GM23338 (cell line): ENCODE results near the gene PARD6A. TPM values are rescaled to one million over a fixed set of nuclear protein-coding genes. Genes with fewer than 3 reads are reported as not detected.

Source experiments
- ATAC-seq: fragments of 200-7000 bp; cut with Tn5 transposase; 3 replicates; pipeline ENCODE4 v1.9.1; 2020
- DNase-seq: peaks from one replicate; pipeline ENCODE4 v3.0.0-alpha.2; 2015; ENCODE audit warnings: low spot score
- H2AFZ ChIP-seq: fragments of 200-600 bp; sonication (generic); 2 replicates; pipeline ENCODE4 v1.8.0; 2016; ENCODE audit warnings: antibody characterized with exemption, mild to moderate bottlenecking, moderate library complexity
- H3F3A ChIP-seq: fragments of 200-600 bp; sonication (generic); replicated peaks from 2 replicates; pipeline ENCODE4 v1.8.0; 2017; ENCODE audit warnings: antibody characterized with exemption, mixed run types, low read depth
- H3K27ac ChIP-seq: fragments of 200-600 bp; sonication (generic); 2 replicates; pipeline ENCODE4 v1.6.1; 2016; ENCODE audit warnings: low read depth
- H3K27me3 ChIP-seq: fragments of 200-600 bp; sonication (generic); 2 replicates; pipeline ENCODE4 v1.8.0; 2016; ENCODE audit warnings: mild to moderate bottlenecking, mixed run types, moderate library complexity; ENCODE audit not compliant: insufficient read depth
- H3K36me3 ChIP-seq: fragments of 200-600 bp; sonication (generic); 2 replicates; pipeline ENCODE4 v1.8.0; 2016; ENCODE audit warnings: mild to moderate bottlenecking; ENCODE audit not compliant: insufficient read depth
- H3K4me1 ChIP-seq: fragments of 200-600 bp; sonication (generic); 2 replicates; pipeline ENCODE4 v1.8.0; 2016; ENCODE audit warnings: mild to moderate bottlenecking, moderate library complexity; ENCODE audit not compliant: insufficient read depth
- H3K4me2 ChIP-seq: fragments of 200-600 bp; sonication (generic); 2 replicates; pipeline ENCODE4 v1.7.1; 2017; ENCODE audit warnings: mixed run types
- H3K4me3 ChIP-seq: fragments of 200-600 bp; sonication (generic); 2 replicates; pipeline ENCODE4 v1.6.1; 2016; ENCODE audit warnings: mixed run types
- H3K79me2 ChIP-seq: fragments of 200-600 bp; sonication (generic); replicated peaks from 2 replicates; pipeline ENCODE4 v1.8.0; 2017; ENCODE audit warnings: mild to moderate bottlenecking; ENCODE audit not compliant: insufficient read depth
- H3K9me2 ChIP-seq: fragments of 200-600 bp; sonication (generic); 2 replicates; pipeline ENCODE4 v1.8.0; 2017; ENCODE audit not compliant: insufficient read depth
- H4K20me1 ChIP-seq: fragments of 200-600 bp; sonication (generic); replicated peaks from 2 replicates; pipeline ENCODE4 v1.8.0; 2017; ENCODE audit warnings: mild to moderate bottlenecking; ENCODE audit not compliant: insufficient read depth
- H3K27ac Mint-ChIP-seq: 2 replicates; pipeline ENCODE4 v1.8.0; 2020; ENCODE audit warnings: inconsistent platforms, mild to moderate bottlenecking, moderate library complexity, mixed read lengths
- H3K27me3 Mint-ChIP-seq: 3 replicates; pipeline ENCODE4 v1.8.0; 2022; ENCODE audit warnings: low read depth, mild to moderate bottlenecking, moderate library complexity, mixed read lengths, inconsistent platforms; ENCODE audit not compliant: insufficient read depth, poor library complexity
- H3K36me3 Mint-ChIP-seq: 3 replicates; pipeline ENCODE4 v1.8.0; 2021; ENCODE audit warnings: low read depth, mild to moderate bottlenecking, inconsistent platforms, moderate library complexity, mixed read lengths
- H3K4me1 Mint-ChIP-seq: 3 replicates; pipeline ENCODE4 v1.8.0; 2020; ENCODE audit warnings: mild to moderate bottlenecking, inconsistent platforms, mixed read lengths
- H3K4me3 Mint-ChIP-seq: 3 replicates; pipeline ENCODE4 v1.8.0; 2021; ENCODE audit warnings: moderate library complexity, mild to moderate bottlenecking, inconsistent platforms, mixed read lengths
- H3K9me3 Mint-ChIP-seq: 3 replicates; pipeline ENCODE4 v1.8.0; 2020; ENCODE audit warnings: moderate library complexity, mild to moderate bottlenecking, inconsistent platforms, mixed read lengths
- CREB1 ChIP-seq: fragments of 250-450 bp; sonication (Bioruptor Pico); IDR thresholded peaks from 2 replicates; pipeline ENCODE4 v1.5.0; 2020; ENCODE audit warnings: low read depth, mild to moderate bottlenecking, moderate library complexity
- CTCF ChIP-seq, 2 experiments: fragments of 200-600 bp in 1 of 2; sonication (generic) in 1 of 2; conservative IDR thresholded peaks; 2 replicates each; pipeline versions ENCODE4 v1.5.1 to v1.6.1; 2016 to 2017; ENCODE audit warnings: antibody characterized with exemption in 2 of 2, low read depth in 2 of 2, mild to moderate bottlenecking in 2 of 2, moderate library complexity in 1 of 2
- ETS1 ChIP-seq: IDR thresholded peaks from 2 replicates; pipeline ENCODE4 v1.6.1; 2016; ENCODE audit warnings: antibody characterized with exemption
- EZH2phosphoT487 ChIP-seq: fragments of 200-600 bp; sonication (generic); IDR thresholded peaks from one replicate; pipeline ENCODE4 v1.8.1; 2018; ENCODE audit warnings: antibody characterized with exemption; ENCODE audit not compliant: unreplicated experiment
- JUNB ChIP-seq: IDR thresholded peaks from one replicate; pipeline ENCODE4 v1.6.1; 2016; ENCODE audit warnings: antibody characterized with exemption; ENCODE audit not compliant: unreplicated experiment
- NANOG ChIP-seq: IDR thresholded peaks from 2 replicates; pipeline ENCODE4 v1.6.1; 2016; ENCODE audit warnings: antibody characterized with exemption, borderline replicate concordance
- POLR2AphosphoS5 ChIP-seq: IDR thresholded peaks from 2 replicates; pipeline ENCODE4 v1.6.1; 2016; ENCODE audit warnings: antibody characterized with exemption, low read depth
- STAT1 ChIP-seq: IDR thresholded peaks from one replicate; pipeline ENCODE4 v1.6.1; 2016; ENCODE audit warnings: antibody characterized with exemption; ENCODE audit not compliant: unreplicated experiment
- ZNF114 ChIP-seq: fragments of 250-450 bp; sonication (Bioruptor Pico); IDR thresholded peaks from 2 replicates; pipeline ENCODE4 v1.5.0; 2020; ENCODE audit warnings: mild to moderate bottlenecking, moderate library complexity
- ZNF331 ChIP-seq: fragments of 250-450 bp; sonication (Bioruptor Pico); IDR thresholded peaks from 2 replicates; pipeline ENCODE4 v1.5.0; 2020; ENCODE audit warnings: low read depth, mild to moderate bottlenecking, moderate library complexity
- ZNF462 ChIP-seq: fragments of 250-450 bp; sonication (Bioruptor Pico); IDR thresholded peaks from 2 replicates; pipeline ENCODE4 v1.5.0; 2020; ENCODE audit warnings: mild to moderate bottlenecking, moderate library complexity
- polyA plus RNA-seq: library from polyadenylated mRNA; unstranded; fragments of >200 nt; fragmentation: Nextera tagmentation; extraction: Ambion mirVana; gene quantifications from 2 replicates; pipeline ENCODE4 v1.2.1, GENCODE V29; 2016
- total RNA-seq: library from RNA; depleted of rRNA; stranded (reverse); fragments of >200 nt; shearing (Covaris generic); gene quantifications from 2 replicates; pipeline ENCODE4 v1.2.3, GENCODE V29; 2014
- TF ChIP-seq, protein P1 (sequence below): IDR thresholded peaks from one replicate; pipeline ENCODE4 v1.6.1; 2018; ENCODE audit warnings: antibody characterized with exemption; ENCODE audit not compliant: unreplicated experiment

Gene PARD6A
- total and polyA plus RNA-seq, 2 experiments from 2014 or later, result 11.1 to 15.7 TPM

DNA sequence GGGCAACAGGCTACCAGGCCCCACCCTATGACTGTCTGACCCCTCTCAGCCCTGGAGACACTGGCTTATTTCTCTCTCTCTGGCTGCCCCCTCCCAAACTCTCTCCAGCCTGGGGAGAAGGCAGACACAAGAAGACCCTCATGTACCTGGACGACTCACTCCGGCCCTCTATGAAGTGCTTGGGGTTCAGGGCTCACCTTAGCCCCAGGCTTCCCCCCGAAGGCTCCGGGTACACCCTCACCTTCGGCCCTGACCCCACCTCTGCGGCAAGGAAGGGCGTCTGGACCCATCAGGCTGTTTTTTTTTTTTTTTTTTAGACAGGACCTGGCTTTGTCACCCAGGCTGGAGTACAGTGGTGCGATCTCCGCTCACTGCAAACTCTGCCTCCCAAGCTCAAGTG is 16.7 kb upstream of the PARD6A start (continued):
- TF ChIP-seq ZNF462, result no peak
- TF ChIP-seq ZNF331 (CRISPR knock-in tag), result no peak

DNA sequence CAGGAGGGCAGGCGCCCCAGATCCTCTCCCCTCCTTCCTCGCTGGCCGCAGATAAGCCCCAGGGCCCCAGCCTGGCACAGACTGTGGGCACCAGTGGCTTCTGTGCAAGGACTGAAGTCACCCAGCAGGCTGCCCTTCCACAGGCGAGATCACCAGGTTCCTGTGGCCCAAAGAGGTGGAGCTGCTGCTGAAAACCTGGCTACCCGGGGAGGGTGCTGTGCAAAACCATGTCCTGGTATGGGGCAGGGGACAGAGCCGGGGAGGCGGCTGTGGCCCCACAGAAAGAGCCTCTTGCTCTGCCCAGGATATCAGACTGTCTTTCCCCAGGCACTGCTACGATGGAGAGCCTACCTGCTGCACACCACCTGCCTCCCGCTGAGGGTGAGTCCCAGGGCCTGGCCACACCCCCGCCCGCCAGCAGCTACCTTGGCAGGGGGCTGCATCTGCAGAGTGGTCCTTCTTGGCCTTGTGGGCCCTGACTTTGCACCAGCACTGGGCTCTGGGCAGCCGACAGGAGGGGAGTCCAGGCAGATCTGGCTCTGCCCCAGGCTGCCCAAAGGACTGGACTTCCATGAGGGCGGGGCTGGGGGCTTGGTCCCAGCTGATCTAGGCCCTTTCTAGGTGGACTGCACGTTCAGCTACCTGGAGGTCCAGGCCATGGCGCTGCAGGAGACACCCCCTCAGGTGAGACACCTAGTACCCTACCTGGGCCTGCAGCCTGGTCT is 15.2 kb upstream of the PARD6A start:
- no peaks in the 10 kb centered on the region; the same call in 1 of the 2 replicates for H3K4me1 ChIP-seq
- no peak for ATAC-seq
- H3K27ac ChIP-seq, result no peak overlapping the region
- Mint-ChIP-seq H3K27ac (no peak overlapping the region), H3K27me3 (peaks cover 61% of the 10 kb centered on the region), H3K4me1 (peaks cover 11% of the 10 kb centered on the region), H3K9me3 (no peaks in the 10 kb centered on the region), H3K4me3 (peak overlapping the region; percentile 63), H3K36me3 (no peaks in the 10 kb centered on the region; the same call in 2 of the 3 replicates)
- H3K27me3 ChIP-seq, result peaks cover 58% of the 10 kb centered on the region
- peaks cover 7% of the 10 kb centered on the region; the same call in 1 of the 2 replicates for H3F3A ChIP-seq
- no peaks in the 10 kb centered on the region for H3K79me2 ChIP-seq
- DNase-seq, result no peak
- H2AFZ ChIP-seq, result peak overlapping the region; percentile 90
- peak overlapping the region; percentile 58 for H3K4me3 ChIP-seq
- no peaks in the 10 kb centered on the region; the same call in 1 of the 2 replicates for H4K20me1 ChIP-seq
- peak overlapping the region; percentile 86 for H3K4me2 ChIP-seq
- no peaks in the 10 kb centered on the region for H3K36me3 ChIP-seq
- H3K9me2 ChIP-seq, result no peaks in the 10 kb centered on the region
- no peak for TF ChIP-seq CTCF (conservative IDR thresholded peaks at IDR 0.05; ENCODE audit: low read depth in 2 of 2)
- no peak for TF ChIP-seq CREB1 (CRISPR knock-in tag)
- TF ChIP-seq ZNF331 (CRISPR knock-in tag), result no peak
- TF ChIP-seq POLR2AphosphoS5, result no peak
- TF ChIP-seq ZNF114 (CRISPR knock-in tag), result no peak
- no peak for TF ChIP-seq ETS1
- TF ChIP-seq STAT1, result no peak
- no peak for TF ChIP-seq EZH2phosphoT487
- TF ChIP-seq JUNB, result no peak
- TF ChIP-seq, protein P1, sequence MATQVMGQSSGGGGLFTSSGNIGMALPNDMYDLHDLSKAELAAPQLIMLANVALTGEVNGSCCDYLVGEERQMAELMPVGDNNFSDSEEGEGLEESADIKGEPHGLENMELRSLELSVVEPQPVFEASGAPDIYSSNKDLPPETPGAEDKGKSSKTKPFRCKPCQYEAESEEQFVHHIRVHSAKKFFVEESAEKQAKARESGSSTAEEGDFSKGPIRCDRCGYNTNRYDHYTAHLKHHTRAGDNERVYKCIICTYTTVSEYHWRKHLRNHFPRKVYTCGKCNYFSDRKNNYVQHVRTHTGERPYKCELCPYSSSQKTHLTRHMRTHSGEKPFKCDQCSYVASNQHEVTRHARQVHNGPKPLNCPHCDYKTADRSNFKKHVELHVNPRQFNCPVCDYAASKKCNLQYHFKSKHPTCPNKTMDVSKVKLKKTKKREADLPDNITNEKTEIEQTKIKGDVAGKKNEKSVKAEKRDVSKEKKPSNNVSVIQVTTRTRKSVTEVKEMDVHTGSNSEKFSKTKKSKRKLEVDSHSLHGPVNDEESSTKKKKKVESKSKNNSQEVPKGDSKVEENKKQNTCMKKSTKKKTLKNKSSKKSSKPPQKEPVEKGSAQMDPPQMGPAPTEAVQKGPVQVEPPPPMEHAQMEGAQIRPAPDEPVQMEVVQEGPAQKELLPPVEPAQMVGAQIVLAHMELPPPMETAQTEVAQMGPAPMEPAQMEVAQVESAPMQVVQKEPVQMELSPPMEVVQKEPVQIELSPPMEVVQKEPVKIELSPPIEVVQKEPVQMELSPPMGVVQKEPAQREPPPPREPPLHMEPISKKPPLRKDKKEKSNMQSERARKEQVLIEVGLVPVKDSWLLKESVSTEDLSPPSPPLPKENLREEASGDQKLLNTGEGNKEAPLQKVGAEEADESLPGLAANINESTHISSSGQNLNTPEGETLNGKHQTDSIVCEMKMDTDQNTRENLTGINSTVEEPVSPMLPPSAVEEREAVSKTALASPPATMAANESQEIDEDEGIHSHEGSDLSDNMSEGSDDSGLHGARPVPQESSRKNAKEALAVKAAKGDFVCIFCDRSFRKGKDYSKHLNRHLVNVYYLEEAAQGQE, result no peak
- TF ChIP-seq NANOG, result no peak
